Prostate gland (tissue), 2 donors: ENCODE data around the gene LHPP.

Source experiments
- CTCF ChIP-seq, 4 experiments: fragments of 200-600 bp in 2 of 4; fragments of 450-650 bp in 2 of 4; sonication (generic) in 2 of 4; IDR thresholded peaks; 1 replicate in 3 of 4; 2 replicates in 1 of 4; pipeline ENCODE4 v1.5.1; 2016 to 2019; ENCODE audit warnings: antibody characterized with exemption in 4 of 4, mild to moderate bottlenecking in 2 of 4, moderate library complexity in 2 of 4
- POLR2AphosphoS5 ChIP-seq: sonication (generic); formaldehyde crosslinking; IDR thresholded peaks from one replicate; pipeline ENCODE4 v1.6.1; 2017; ENCODE audit warnings: antibody characterized with exemption

- TF ChIP-seq CTCF (IDR thresholded peaks at IDR 0.05): no peak
- TF ChIP-seq POLR2AphosphoS5: no peak
Observed at GRCh38 chr10:124546055-124546369, 84.4 kb downstream of the LHPP start.
